KMS-11 (cell line): ENCODE data around the gene REXO1.
"Not testable (repeated sequence)": the region's sequence is repeated elsewhere in the genome, so short reads cannot be mapped to it uniquely, and the experiment has no call there.

ENCODE experiments used
- H2AFZ ChIP-seq: fragments of 200-600 bp; sonication (generic); 2 replicates; pipeline ENCODE4 v1.6.1; 2016; ENCODE audit warnings: antibody characterized with exemption, mixed run types, low read depth
- H3K27ac ChIP-seq: fragments of 200-600 bp; sonication (generic); 2 replicates; pipeline ENCODE4 v1.6.1; 2016; ENCODE audit warnings: mild to moderate bottlenecking, mixed run types
- H3K27me3 ChIP-seq: fragments of 200-600 bp; sonication (generic); 2 replicates; pipeline ENCODE4 v1.6.1; 2017; ENCODE audit warnings: mild to moderate bottlenecking, low read depth, mixed run types, moderate library complexity; ENCODE audit not compliant: insufficient read depth
- H3K36me3 ChIP-seq: fragments of 200-600 bp; sonication (generic); 2 replicates; pipeline ENCODE4 v1.6.1; 2017; ENCODE audit warnings: mild to moderate bottlenecking, mixed run types; ENCODE audit not compliant: insufficient read depth
- H3K4me1 ChIP-seq: fragments of 200-600 bp; sonication (generic); 2 replicates; pipeline ENCODE4 v1.6.1; 2016; ENCODE audit warnings: mild to moderate bottlenecking, low read depth, mixed run types; ENCODE audit not compliant: poor library complexity, severe bottlenecking
- H3K4me2 ChIP-seq: fragments of 200-600 bp; sonication (generic); 2 replicates; pipeline ENCODE4 v1.7.0; 2016; ENCODE audit warnings: mild to moderate bottlenecking, mixed run types
- H3K4me3 ChIP-seq: fragments of 200-600 bp; sonication (generic); IDR thresholded peaks from 2 replicates; pipeline ENCODE4 v1.6.1; 2017; ENCODE audit warnings: low read depth, low read length, mixed read lengths; ENCODE audit not compliant: insufficient read depth
- H3K79me2 ChIP-seq: fragments of 200-600 bp; sonication (generic); 2 replicates; pipeline ENCODE4 v1.6.1; 2016; ENCODE audit warnings: low read depth, mixed run types; ENCODE audit not compliant: insufficient read depth
- H3K9ac ChIP-seq: fragments of 200-600 bp; sonication (generic); 2 replicates; pipeline ENCODE4 v1.6.1; 2016; ENCODE audit warnings: mild to moderate bottlenecking, mixed run types
- H4K20me1 ChIP-seq: fragments of 200-600 bp; sonication (generic); 2 replicates; pipeline ENCODE4 v1.6.1; 2016; ENCODE audit warnings: mild to moderate bottlenecking, mixed run types; ENCODE audit not compliant: insufficient read depth
- CTCF ChIP-seq: fragments of 200-600 bp; sonication (generic); conservative IDR thresholded peaks from 2 replicates; pipeline ENCODE4 v1.6.1; 2017; ENCODE audit warnings: low read depth, mild to moderate bottlenecking, antibody characterized with exemption, low read length, moderate library complexity, mixed read lengths

Gene REXO1

GRCh38 chr19:1804858-1805257 is 43.4 kb downstream of the REXO1 start:
- H3K4me2 ChIP-seq = no peak overlapping the region

GRCh38 chr19:1799695-1800342 is 48.5 kb downstream of the REXO1 start:
- Histone ChIP-seq H3K27ac (no peak overlapping the region), H3K4me2 (no peak overlapping the region), H3K9ac (no peak overlapping the region), H2AFZ (no peak overlapping the region), H4K20me1 (no peaks in the 10 kb centered on the region), H3K4me1 (no peaks in the 10 kb centered on the region), H3K36me3 (no peaks in the 10 kb centered on the region), H3K4me3 (no peak overlapping the region), H3K79me2 (no peaks in the 10 kb centered on the region), H3K27me3 (peaks cover 65% of the 10 kb centered on the region)
- TF ChIP-seq CTCF = no peak

More at GRCh38 chr19:1804858-1805257, 43.4 kb downstream of the REXO1 start:
- Histone ChIP-seq H3K79me2 (no peaks in the 10 kb centered on the region), H3K9ac (no peak overlapping the region), H2AFZ (no peak overlapping the region), H3K4me1 (no peaks in the 10 kb centered on the region), H3K4me3 (no peak overlapping the region), H3K36me3 (no peaks in the 10 kb centered on the region), H4K20me1 (no peaks in the 10 kb centered on the region), H3K27me3 (peaks cover 53% of the 10 kb centered on the region), H3K27ac (no peak overlapping the region)
- TF ChIP-seq CTCF = no peak

DNA sequence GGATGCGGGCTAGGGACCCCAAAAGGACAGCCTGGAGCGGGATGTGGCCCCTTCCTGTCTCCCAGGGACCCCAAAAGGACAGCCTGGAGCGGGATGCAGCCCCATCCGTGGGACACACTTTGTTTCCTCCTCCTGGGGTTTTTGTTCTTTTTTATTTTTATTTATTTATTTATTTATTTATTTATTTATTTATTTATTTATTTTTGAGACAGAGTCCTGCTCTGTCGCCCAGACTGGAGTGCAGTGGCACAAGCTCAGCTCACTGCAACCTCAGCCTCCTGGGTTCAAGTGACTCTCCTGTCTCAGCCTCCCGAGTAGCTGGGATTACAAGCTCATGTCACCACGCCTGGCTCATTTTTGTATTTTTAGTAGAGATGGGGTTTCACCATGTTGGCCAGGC is 51.0 kb downstream of the REXO1 start:
- not testable (repeated sequence) for H3K36me3 ChIP-seq, H3K4me2 ChIP-seq, H3K4me1 ChIP-seq, H3K4me3 ChIP-seq, H3K79me2 ChIP-seq, H4K20me1 ChIP-seq, H3K27ac ChIP-seq, H2AFZ ChIP-seq, H3K9ac ChIP-seq
- H3K27me3 ChIP-seq = peaks cover 68% of the 10 kb centered on the region

- no peak overlapping the region for H3K4me3 ChIP-seq
These were observed 51.7 kb downstream of the REXO1 start for GRCh38 chr19:1796395-1797142.

More at GRCh38 chr19:1796395-1797142, 51.7 kb downstream of the REXO1 start:
- H3K4me1 ChIP-seq = no peaks in the 10 kb centered on the region
- no peak overlapping the region for H3K27ac ChIP-seq
- no peak overlapping the region for H3K9ac ChIP-seq
- H3K4me2 ChIP-seq = no peak overlapping the region
- no peak for TF ChIP-seq CTCF
- no peak overlapping the region for H2AFZ ChIP-seq
- no peaks in the 10 kb centered on the region for H4K20me1 ChIP-seq
- no peaks in the 10 kb centered on the region for H3K79me2 ChIP-seq
- no peaks in the 10 kb centered on the region for H3K36me3 ChIP-seq
- peaks cover 73% of the 10 kb centered on the region for H3K27me3 ChIP-seq
